ENCODE results near the gene MYO1B.
A peak's percentile ranks its signal among the peaks of the same experiment; 100 is the strongest.

Gene MYO1B

GRCh38 chr2:191327484-191327883, 82.3 kb downstream of the MYO1B start:
- no peak for DNase-seq

- no peak for DNase-seq
Observed at GRCh38 chr2:191328150-191328809, 83.1 kb downstream of the MYO1B start.

GRCh38 chr2:191329841-191330240, 84.6 kb downstream of the MYO1B start:
- DNase-seq = no peak

- DNase-seq = no peak
Observed at GRCh38 chr2:191333911-191334357, 88.7 kb downstream of the MYO1B start.

GRCh38 chr2:191335875-191336464, 90.8 kb downstream of the MYO1B start:
- DNase-seq = no peak

- DNase-seq = no peak
Observed at GRCh38 chr2:191341436-191341835, 96.2 kb downstream of the MYO1B start.

GRCh38 chr2:191343796-191344338, 98.7 kb downstream of the MYO1B start:
- DNase-seq = no peak

GRCh38 chr2:191345788-191346187, 100.6 kb downstream of the MYO1B start:
- no peak for DNase-seq

GRCh38 chr2:191347154-191347553, 102.0 kb downstream of the MYO1B start:
- no peak for DNase-seq

- no peak for DNase-seq
Observed at GRCh38 chr2:191347881-191348280, 102.7 kb downstream of the MYO1B start.

- no peak for DNase-seq
Observed at GRCh38 chr2:191349990-191350389, 104.8 kb downstream of the MYO1B start.

- DNase-seq = no peak
Observed at GRCh38 chr2:191350826-191351225, 105.6 kb downstream of the MYO1B start.

GRCh38 chr2:191351298-191351697, 106.1 kb downstream of the MYO1B start:
- no peak for DNase-seq

GRCh38 chr2:191351921-191352320, 106.7 kb downstream of the MYO1B start:
- DNase-seq = no peak

- no peak for DNase-seq
Observed at GRCh38 chr2:191352536-191352935, 107.3 kb downstream of the MYO1B start.

- DNase-seq = peak; percentile 6
Observed at GRCh38 chr2:191355170-191355758, 110.1 kb downstream of the MYO1B start.

- DNase-seq = no peak
Observed at GRCh38 chr2:191357678-191358077, 112.5 kb downstream of the MYO1B start.

- DNase-seq = no peak
Observed at GRCh38 chr2:191358325-191359025, 113.3 kb downstream of the MYO1B start.

GRCh38 chr2:191359133-191359532, 113.9 kb downstream of the MYO1B start:
- no peak for DNase-seq

GRCh38 chr2:191360918-191361317, 115.7 kb downstream of the MYO1B start:
- no peak for DNase-seq

- DNase-seq = no peak
Observed at GRCh38 chr2:191362841-191363240, 117.6 kb downstream of the MYO1B start.

GRCh38 chr2:191363267-191363666, 118.1 kb downstream of the MYO1B start:
- no peak for DNase-seq

- DNase-seq = no peak
Observed at GRCh38 chr2:191365089-191365488, 119.9 kb downstream of the MYO1B start.

- no peak for DNase-seq
Observed at GRCh38 chr2:191366199-191366598, 121.0 kb downstream of the MYO1B start.

Data from CD4-positive, alpha-beta T cell treated with Interleukin-17A for 1 hour (primary cell).